T-helper 2 cell treated with Interferon-gamma antibody and Interleukin-4, amounts not matched to agents 5 μg/mL and 100 μg/mL, for 36 hours (primary cell): ENCODE measurements around the gene DVL2.
"Not testable (repeated sequence)": the region's sequence is repeated elsewhere in the genome, so short reads cannot be mapped to it uniquely, and the experiment has no call there.

Experiments used
- DNase-seq: peaks from one replicate; pipeline ENCODE4 v3.0.0; 2021; ENCODE audit warnings: low spot score
- H3K27ac Mint-ChIP-seq: one replicate; pipeline ENCODE4 v1.8.0; 2021; ENCODE audit warnings: mild to moderate bottlenecking, mixed read lengths
- H3K27me3 Mint-ChIP-seq: one replicate; pipeline ENCODE4 v1.8.0; 2021; ENCODE audit warnings: low read depth, mixed read lengths
- H3K36me3 Mint-ChIP-seq: one replicate; pipeline ENCODE4 v1.8.0; 2021; ENCODE audit warnings: low read depth, mixed read lengths
- H3K4me1 Mint-ChIP-seq: one replicate; pipeline ENCODE4 v1.8.0; 2021; ENCODE audit warnings: low read depth, mixed read lengths
- H3K4me3 Mint-ChIP-seq: one replicate; pipeline ENCODE4 v1.8.0; 2022; ENCODE audit warnings: mild to moderate bottlenecking, moderate library complexity, mixed read lengths
- H3K9me3 Mint-ChIP-seq: one replicate; pipeline ENCODE4 v1.8.0; 2021; ENCODE audit warnings: mixed read lengths

The DVL2 gene

GRCh38 chr17:7249214-7249613 is 14.9 kb upstream of the DVL2 start:
- H3K4me1 Mint-ChIP-seq = peaks cover 28% of the 10 kb centered on the region
- H3K4me3 Mint-ChIP-seq = peak overlapping the region; percentile 96
- no peaks in the 10 kb centered on the region for H3K9me3 Mint-ChIP-seq
- no peak for DNase-seq
- H3K27ac Mint-ChIP-seq = peak overlapping the region; percentile 21
- H3K27me3 Mint-ChIP-seq = no peaks in the 10 kb centered on the region
- H3K36me3 Mint-ChIP-seq = peaks cover 42% of the 10 kb centered on the region

- Mint-ChIP-seq H3K9me3 (no peaks in the 10 kb centered on the region), H3K4me3 (peak overlapping the region; percentile 96), H3K36me3 (peaks cover 42% of the 10 kb centered on the region), H3K27me3 (no peaks in the 10 kb centered on the region), H3K4me1 (peaks cover 26% of the 10 kb centered on the region), H3K27ac (no peak overlapping the region)
- no peak for DNase-seq
Observed at GRCh38 chr17:7248796-7249195, 14.5 kb upstream of the DVL2 start.

- no peak for DNase-seq
- Mint-ChIP-seq H3K4me3 (no peak overlapping the region), H3K27me3 (no peaks in the 10 kb centered on the region), H3K9me3 (no peaks in the 10 kb centered on the region), H3K4me1 (peaks cover 29% of the 10 kb centered on the region), H3K36me3 (peaks cover 42% of the 10 kb centered on the region), H3K27ac (peak overlapping the region; percentile 11)
Observed at GRCh38 chr17:7246779-7247178, 12.5 kb upstream of the DVL2 start.

- peak overlapping the region; percentile 95 for H3K4me3 Mint-ChIP-seq
- not testable (repeated sequence) for H3K9me3 Mint-ChIP-seq, DNase-seq, H3K27ac Mint-ChIP-seq, H3K27me3 Mint-ChIP-seq
- peaks cover 36% of the 10 kb centered on the region for H3K4me1 Mint-ChIP-seq
- H3K36me3 Mint-ChIP-seq = peaks cover 54% of the 10 kb centered on the region
Observed at GRCh38 chr17:7243838-7244237, 9.5 kb upstream of the DVL2 start.

GRCh38 chr17:7243453-7243729 is 9.1 kb upstream of the DVL2 start:
- no peak for DNase-seq
- H3K36me3 Mint-ChIP-seq = peaks cover 51% of the 10 kb centered on the region
- H3K4me1 Mint-ChIP-seq = peaks cover 31% of the 10 kb centered on the region
- H3K4me3 Mint-ChIP-seq = peak overlapping the region; percentile 95
- no peaks in the 10 kb centered on the region for H3K9me3 Mint-ChIP-seq
- no peaks in the 10 kb centered on the region for H3K27me3 Mint-ChIP-seq
- H3K27ac Mint-ChIP-seq = peak overlapping the region; percentile 84

- Mint-ChIP-seq H3K9me3 (no peaks in the 10 kb centered on the region), H3K4me3 (peak overlapping the region; percentile 95), H3K27ac (peak overlapping the region; percentile 95), H3K27me3 (no peaks in the 10 kb centered on the region), H3K36me3 (peaks cover 51% of the 10 kb centered on the region), H3K4me1 (peaks cover 31% of the 10 kb centered on the region)
- peak; percentile 90 for DNase-seq
Observed at GRCh38 chr17:7242717-7243452, 8.6 kb upstream of the DVL2 start.

GRCh38 chr17:7241783-7242716 is 7.7 kb upstream of the DVL2 start, which contains the start of gene GABARAP:
Gene GABARAP (minus strand): TSS chr17:7242449. CDS start chr17:7242330, 119 bp downstream.
- H3K4me1 Mint-ChIP-seq = peaks cover 34% of the 10 kb centered on the region
- H3K9me3 Mint-ChIP-seq = no peaks in the 10 kb centered on the region
- no peaks in the 10 kb centered on the region for H3K27me3 Mint-ChIP-seq
- peak within 1 kb of the TSS; percentile 95 for H3K27ac Mint-ChIP-seq
- peaks cover 57% of the 10 kb centered on the region for H3K36me3 Mint-ChIP-seq
- H3K4me3 Mint-ChIP-seq = peak within 1 kb of the TSS; percentile 95
- peak; percentile 86 for DNase-seq

- DNase-seq = no peak
- H3K27me3 Mint-ChIP-seq = no peaks in the 10 kb centered on the region
- no peaks in the 10 kb centered on the region for H3K9me3 Mint-ChIP-seq
- peaks cover 56% of the 10 kb centered on the region for H3K36me3 Mint-ChIP-seq
- H3K4me3 Mint-ChIP-seq = peak overlapping the region; percentile 95
- peak overlapping the region; percentile 95 for H3K27ac Mint-ChIP-seq
- peaks cover 38% of the 10 kb centered on the region for H3K4me1 Mint-ChIP-seq
Observed at GRCh38 chr17:7241090-7241733, 6.9 kb upstream of the DVL2 start.

GRCh38 chr17:7240375-7240774 is 6.1 kb upstream of the DVL2 start:
- Mint-ChIP-seq H3K4me1 (peaks cover 43% of the 10 kb centered on the region), H3K4me3 (peak overlapping the region; percentile 95), H3K9me3 (no peaks in the 10 kb centered on the region), H3K36me3 (peaks cover 58% of the 10 kb centered on the region), H3K27me3 (no peaks in the 10 kb centered on the region), H3K27ac (peak overlapping the region; percentile 95)
- DNase-seq = no peak

GRCh38 chr17:7239091-7240027 is 5.0 kb upstream of the DVL2 start, which contains the start of gene PHF23:
Gene PHF23 (minus strand): TSS chr17:7239457. CDS start chr17:7239279, 178 bp downstream.
- peak within 1 kb of the TSS; percentile 95 for H3K4me3 Mint-ChIP-seq
- H3K4me1 Mint-ChIP-seq = peaks cover 49% of the 10 kb centered on the region
- H3K27ac Mint-ChIP-seq = peak within 1 kb of the TSS; percentile 96
- H3K9me3 Mint-ChIP-seq = no peaks in the 10 kb centered on the region
- no peaks in the 10 kb centered on the region for H3K27me3 Mint-ChIP-seq
- peaks cover 63% of the 10 kb centered on the region for H3K36me3 Mint-ChIP-seq
- peak; percentile 98 for DNase-seq

GRCh38 chr17:7238420-7239090 is 4.2 kb upstream of the DVL2 start:
- Mint-ChIP-seq H3K4me3 (peak overlapping the region; percentile 95), H3K27ac (peak overlapping the region; percentile 96), H3K27me3 (no peaks in the 10 kb centered on the region), H3K4me1 (peaks cover 51% of the 10 kb centered on the region), H3K9me3 (no peaks in the 10 kb centered on the region), H3K36me3 (peaks cover 62% of the 10 kb centered on the region)
- DNase-seq = no peak

- Mint-ChIP-seq H3K27ac (peak overlapping the region; percentile 96), H3K4me3 (peak overlapping the region; percentile 95), H3K27me3 (no peaks in the 10 kb centered on the region), H3K9me3 (no peaks in the 10 kb centered on the region), H3K4me1 (peaks cover 52% of the 10 kb centered on the region), H3K36me3 (peaks cover 59% of the 10 kb centered on the region)
- peak; percentile 80 for DNase-seq
Observed at GRCh38 chr17:7237761-7238419, 3.6 kb upstream of the DVL2 start.
